GM12878 (cell line): Measurements from ENCODE around the gene CNTN4. TPM values are rescaled to one million over a fixed set of nuclear protein-coding genes. Genes with fewer than 3 reads are reported as not detected.

Experiments used
- ATAC-seq: fragments of 200-7000 bp; cut with Tn5 transposase; 3 replicates; pipeline ENCODE4 v1.9.1; 2020; ENCODE audit warnings: mild to moderate bottlenecking, moderate library complexity
- BruUV-seq: library from RNA; stranded (reverse); fragments of 400-500 nt; replicated peaks from 2 replicates; lab custom pipeline; 2021; lab: Mats Ljungman, UMichigan
- CTCF ChIA-PET: fragments of 300-600 bp; sonication (Branson Sonifier 250); formaldehyde crosslinking; extraction: SDS; loops from one replicate; lab custom pipeline; 2021; ENCODE audit warnings: inconsistent platforms; lab: Yijun Ruan, JAX
- POLR2A ChIA-PET: fragments of 350-600 bp; formaldehyde crosslinking; extraction: SDS; loops from one replicate; lab custom pipeline; 2021; ENCODE audit warnings: inconsistent platforms; lab: Charles Lee
- RAD21 ChIA-PET: fragments of 300-600 bp; sonication (Branson Sonifier 250); formaldehyde crosslinking; loops from one replicate; lab custom pipeline; 2023; ENCODE audit warnings: antibody characterized with exemption; ENCODE audit not compliant: unreplicated experiment; lab: Charles Lee
- SMC1A ChIA-PET: fragments of 300-600 bp; sonication (Branson Sonifier 250); formaldehyde crosslinking; loops from one replicate; lab custom pipeline; 2023; ENCODE audit not compliant: unreplicated experiment, uncharacterized antibody; lab: Charles Lee
- DNase-seq: peaks from one replicate; pipeline ENCODE4 v3.0.0-alpha.2; 2011; ENCODE audit warnings: low read depth, low spot score
- FAIRE-seq: peaks from 3 replicates; lab custom pipeline; 2011; peaks lifted over from hg19 to GRCh38; lab: Jason Lieb, UNC
- H2AFZ ChIP-seq: 2 replicates; pipeline ENCODE4 v1.6.0; 2011; ENCODE audit warnings: low read depth, low read length, control low read depth; ENCODE audit not compliant: control insufficient read depth
- H3K27ac ChIP-seq: 2 replicates; pipeline ENCODE4 v1.5.1; 2011; ENCODE audit warnings: control low read depth; ENCODE audit not compliant: control insufficient read depth, insufficient read depth
- H3K27me3 ChIP-seq, 2 experiments: replicated peaks in 1 of 2; 2 replicates each; pipeline versions ENCODE4 v1.6.0 to v1.6.1; 2011; ENCODE audit warnings: low read length in 1 of 2; ENCODE audit not compliant: control insufficient read depth in 2 of 2, insufficient read depth in 2 of 2
- H3K36me3 ChIP-seq, 2 experiments: 2 replicates each; pipeline ENCODE4 v1.5.1; 2011; ENCODE audit warnings: low read length in 1 of 2; ENCODE audit not compliant: control insufficient read depth in 2 of 2, insufficient read depth in 2 of 2
- H3K4me1 ChIP-seq: 2 replicates; pipeline ENCODE4 v1.6.1; 2011; ENCODE audit warnings: mild to moderate bottlenecking, low read length, moderate library complexity, mixed read lengths; ENCODE audit not compliant: control insufficient read depth, insufficient read depth
- H3K4me2 ChIP-seq: 2 replicates; pipeline ENCODE4 v1.6.0; 2011; ENCODE audit warnings: control low read depth; ENCODE audit not compliant: control insufficient read depth, insufficient read depth
- H3K4me3 ChIP-seq: fragments of 200-600 bp; sonication (generic); 2 replicates; pipeline ENCODE4 v1.5.1; 2016
- H3K79me2 ChIP-seq: 2 replicates; pipeline ENCODE4 v1.6.0; 2011; ENCODE audit warnings: low read length; ENCODE audit not compliant: control insufficient read depth, insufficient read depth
- H3K9ac ChIP-seq: 2 replicates; pipeline ENCODE4 v1.8.0; 2011; ENCODE audit warnings: low read length, control low read depth, mixed read lengths; ENCODE audit not compliant: control insufficient read depth, insufficient read depth
- H3K9me3 ChIP-seq: replicated peaks from 3 replicates; pipeline ENCODE4 v1.5.1; 2011; ENCODE audit warnings: mild to moderate bottlenecking, low read length; ENCODE audit not compliant: control insufficient read depth, insufficient read depth
- H4K20me1 ChIP-seq: 2 replicates; pipeline ENCODE4 v1.6.0; 2011; ENCODE audit not compliant: control insufficient read depth, insufficient read depth
- EGR1 ChIP-seq, 2 experiments: IDR thresholded peaks; 1 replicate in 1 of 2; 2 replicates in 1 of 2; pipeline ENCODE4 v1.6.1; 2011 to 2012; ENCODE audit warnings: low read depth in 2 of 2, low read length in 2 of 2, borderline replicate concordance in 1 of 2, mild to moderate bottlenecking in 1 of 2, moderate library complexity in 1 of 2
- EP300 ChIP-seq, 2 experiments: fragments of 150-350 bp in 1 of 2; IDR thresholded peaks; 2 replicates each; pipeline ENCODE4 v1.6.1; 2011 to 2012; ENCODE audit warnings: low read depth in 2 of 2, low read length in 2 of 2, borderline replicate concordance in 1 of 2, improper control_type of control experiment in 1 of 2, inconsistent platforms in 1 of 2; ENCODE audit not compliant: control insufficient read depth in 1 of 2
- FOXK2 ChIP-seq: fragments of 450-650 bp; IDR thresholded peaks from 2 replicates; pipeline ENCODE4 v1.6.1; 2017; ENCODE audit warnings: mild to moderate bottlenecking, moderate library complexity
- JUND ChIP-seq: IDR thresholded peaks from 2 replicates; pipeline ENCODE4 v1.6.1; 2012; ENCODE audit warnings: low read depth, mild to moderate bottlenecking, low read length, improper control_type of control experiment, moderate library complexity
- MTA2 ChIP-seq: fragments of 450-650 bp; IDR thresholded peaks from 2 replicates; pipeline ENCODE4 v1.6.1; 2016; ENCODE audit warnings: low read depth, mild to moderate bottlenecking, moderate library complexity
- NFYA ChIP-seq: IDR thresholded peaks from 2 replicates; pipeline ENCODE4 v1.6.1; 2011; ENCODE audit warnings: low read depth, mild to moderate bottlenecking, low read length, improper control_type of control experiment, borderline replicate concordance
- NR2C2 ChIP-seq: IDR thresholded peaks from 2 replicates; pipeline ENCODE4 v1.6.1; 2011; ENCODE audit warnings: borderline replicate concordance, low read depth; ENCODE audit not compliant: control insufficient read depth, insufficient read length
- RBBP5 ChIP-seq: fragments of 200-600 bp; sonication (generic); conservative IDR thresholded peaks from 2 replicates; pipeline ENCODE4 v1.6.1; 2016
- SPI1 ChIP-seq: IDR thresholded peaks from 2 replicates; pipeline ENCODE4 v1.6.1; 2011; ENCODE audit warnings: low read depth, mild to moderate bottlenecking, low read length, moderate library complexity, borderline replicate concordance; ENCODE audit not compliant: insufficient read depth
- SREBF1 ChIP-seq: IDR thresholded peaks from 2 replicates; pipeline ENCODE4 v1.6.1; 2012; ENCODE audit warnings: mild to moderate bottlenecking, low read length
- SRF ChIP-seq, 2 experiments: IDR thresholded peaks; 2 replicates each; pipeline ENCODE4 v1.6.1; 2011; ENCODE audit warnings: low read depth in 2 of 2, low read length in 2 of 2, mild to moderate bottlenecking in 1 of 2, moderate library complexity in 1 of 2
- YBX1 ChIP-seq: fragments of 450-650 bp; IDR thresholded peaks from 2 replicates; pipeline ENCODE4 v1.6.1; 2016; ENCODE audit warnings: antibody characterized with exemption
- ZZZ3 ChIP-seq: IDR thresholded peaks from 2 replicates; pipeline ENCODE4 v1.6.1; 2011; ENCODE audit warnings: low read depth; ENCODE audit not compliant: control insufficient read depth, insufficient read length
- WGBS: methylation state at CpG from one replicate; pipeline ENCODE4 v1.1.6; 2016; ENCODE audit warnings: low lambda C conversion rate; ENCODE audit not compliant: insufficient replicate concordance, insufficient coverage; ENCODE audit errors: missing lambda C conversion rate; 5-methylcytosine and 5-hydroxymethylcytosine counted together
- in situ Hi-C: fragments of 300-500 bp; cut with MboI; formaldehyde crosslinking; loops from 9 replicates; pipeline ENCODE4 v1.14.3; 2018; ENCODE audit warnings: mixed read lengths
- intact Hi-C: fragments of 100-400 bp; cut with micrococcal nuclease; formaldehyde crosslinking; loops from one replicate; pipeline ENCODE4 v1.14.2; 2022; ENCODE audit not compliant: unreplicated experiment
- polyA plus RNA-seq, 11 experiments: library from polyadenylated mRNA; depleted of rRNA in 4 of 11; unstranded in 6 of 11; stranded (reverse) in 5 of 11; fragments of >200 nt; fragmentation: Nextera tagmentation in 4 of 11; fragmentation: Illumina TruSeq in 1 of 11; extraction: Ambion mirVana in 4 of 11; extraction: Trizol in 1 of 11; gene quantifications; 1 replicate in 1 of 11; 2 replicates in 10 of 11; pipeline versions ENCODE4 v1.2.1 to v1.2.3, GENCODE V29; 2011 to 2016; ENCODE audit warnings: inconsistent platforms in 2 of 11, missing spikeins in 2 of 11, low read depth in 1 of 11
- total RNA-seq, 4 experiments: library from RNA; depleted of rRNA in 3 of 4; stranded (reverse); fragments of >200 nt in 3 of 4; fragmentation: Illumina TruSeq in 1 of 4; extraction: Trizol in 1 of 4; gene quantifications; 2 replicates each; pipeline versions ENCODE4 v1.2.1 to v1.2.3, GENCODE V29; 2013 to 2021
- TF ChIP-seq, protein P1 (sequence below), 3 experiments: IDR thresholded peaks in 2 of 3; conservative IDR thresholded peaks in 1 of 3; 2 replicates each; pipeline ENCODE4 v1.5.1; 2011; ENCODE audit warnings: low read depth in 3 of 3, low read length in 3 of 3, mild to moderate bottlenecking in 3 of 3, control low read depth in 2 of 3, moderate library complexity in 2 of 3, inconsistent platforms in 1 of 3, mixed read lengths in 1 of 3; ENCODE audit not compliant: control insufficient read depth in 2 of 3, insufficient read depth in 1 of 3; ENCODE audit errors: extremely low read depth in 1 of 3
- TF ChIP-seq, protein P2 (sequence below): fragments of 450-650 bp; IDR thresholded peaks from 2 replicates; pipeline ENCODE4 v1.6.1; 2017; ENCODE audit warnings: mild to moderate bottlenecking, moderate library complexity

The CNTN4 gene
- total and polyA plus RNA-seq, 10 of the 15 experiments (the other 5 are each of a cell fraction or from before 2014, with no cell fraction given), result 0.05 to 0.43 (median 0.15) TPM; not detected in 1

DNA sequence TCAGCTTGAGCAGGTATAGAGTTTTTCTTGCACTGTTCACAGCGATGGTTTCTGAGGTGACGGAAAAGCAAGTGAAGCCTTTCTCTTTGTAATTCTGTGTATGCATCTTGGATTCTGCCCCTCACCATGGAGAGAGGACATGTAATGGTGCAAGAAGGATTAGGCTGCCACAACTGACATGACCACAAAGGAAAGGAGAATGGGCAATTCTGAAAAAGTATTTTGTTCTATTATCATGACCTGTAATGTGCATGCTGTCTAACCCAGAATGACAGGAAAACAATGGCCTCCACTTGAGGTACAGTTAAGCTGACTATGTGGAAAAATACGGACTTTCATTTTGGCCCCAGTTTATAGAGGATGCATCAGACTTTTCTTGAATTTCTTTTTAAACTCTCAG, 784.6 kb downstream of the CNTN4 start:
- no peaks in the 10 kb centered on the region for H3K79me2 ChIP-seq
- DNase-seq, result no peak
- H3K4me3 ChIP-seq, result no peak overlapping the region
- peaks cover 0 to 1% of the 10 kb centered on the region in 2 experiments; a peak in 1 of 4 replicates for H3K27me3 ChIP-seq
- BruUV-seq, result no TSS peak
- TF ChIP-seq SREBF1 (no peak), RBBP5 (no peak), EGR1 (IDR thresholded peaks at IDR 0.05; ENCODE audit: borderline replicate concordance in 1 of 2, low read depth in 2 of 2, low read length in 2 of 2) (no peak), EP300 (IDR thresholded peaks at IDR 0.05; ENCODE audit: borderline replicate concordance in 1 of 2, control insufficient read depth in 1 of 2, low read depth in 2 of 2, low read length in 2 of 2) (no peak), SRF (IDR thresholded peaks at IDR 0.05; ENCODE audit: low read depth in 2 of 2, low read length in 2 of 2) (no peak), MTA2 (no peak), ZZZ3 (no peak), NFYA (no peak), YBX1 (no peak), JUND (no peak), FOXK2 (no peak), NR2C2 (no peak), SPI1 (no peak)
- TF ChIP-seq, protein P1, sequence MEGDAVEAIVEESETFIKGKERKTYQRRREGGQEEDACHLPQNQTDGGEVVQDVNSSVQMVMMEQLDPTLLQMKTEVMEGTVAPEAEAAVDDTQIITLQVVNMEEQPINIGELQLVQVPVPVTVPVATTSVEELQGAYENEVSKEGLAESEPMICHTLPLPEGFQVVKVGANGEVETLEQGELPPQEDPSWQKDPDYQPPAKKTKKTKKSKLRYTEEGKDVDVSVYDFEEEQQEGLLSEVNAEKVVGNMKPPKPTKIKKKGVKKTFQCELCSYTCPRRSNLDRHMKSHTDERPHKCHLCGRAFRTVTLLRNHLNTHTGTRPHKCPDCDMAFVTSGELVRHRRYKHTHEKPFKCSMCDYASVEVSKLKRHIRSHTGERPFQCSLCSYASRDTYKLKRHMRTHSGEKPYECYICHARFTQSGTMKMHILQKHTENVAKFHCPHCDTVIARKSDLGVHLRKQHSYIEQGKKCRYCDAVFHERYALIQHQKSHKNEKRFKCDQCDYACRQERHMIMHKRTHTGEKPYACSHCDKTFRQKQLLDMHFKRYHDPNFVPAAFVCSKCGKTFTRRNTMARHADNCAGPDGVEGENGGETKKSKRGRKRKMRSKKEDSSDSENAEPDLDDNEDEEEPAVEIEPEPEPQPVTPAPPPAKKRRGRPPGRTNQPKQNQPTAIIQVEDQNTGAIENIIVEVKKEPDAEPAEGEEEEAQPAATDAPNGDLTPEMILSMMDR (IDR thresholded peaks at IDR 0.05 in 2 of 3, conservative IDR thresholded peaks at IDR 0.05 in 1 of 3; ENCODE audit: control insufficient read depth in 2 of 3, extremely low read depth in 1 of 3, insufficient read depth in 1 of 3, low read depth in 3 of 3, low read length in 3 of 3), result no peak
- TF ChIP-seq, protein P2, sequence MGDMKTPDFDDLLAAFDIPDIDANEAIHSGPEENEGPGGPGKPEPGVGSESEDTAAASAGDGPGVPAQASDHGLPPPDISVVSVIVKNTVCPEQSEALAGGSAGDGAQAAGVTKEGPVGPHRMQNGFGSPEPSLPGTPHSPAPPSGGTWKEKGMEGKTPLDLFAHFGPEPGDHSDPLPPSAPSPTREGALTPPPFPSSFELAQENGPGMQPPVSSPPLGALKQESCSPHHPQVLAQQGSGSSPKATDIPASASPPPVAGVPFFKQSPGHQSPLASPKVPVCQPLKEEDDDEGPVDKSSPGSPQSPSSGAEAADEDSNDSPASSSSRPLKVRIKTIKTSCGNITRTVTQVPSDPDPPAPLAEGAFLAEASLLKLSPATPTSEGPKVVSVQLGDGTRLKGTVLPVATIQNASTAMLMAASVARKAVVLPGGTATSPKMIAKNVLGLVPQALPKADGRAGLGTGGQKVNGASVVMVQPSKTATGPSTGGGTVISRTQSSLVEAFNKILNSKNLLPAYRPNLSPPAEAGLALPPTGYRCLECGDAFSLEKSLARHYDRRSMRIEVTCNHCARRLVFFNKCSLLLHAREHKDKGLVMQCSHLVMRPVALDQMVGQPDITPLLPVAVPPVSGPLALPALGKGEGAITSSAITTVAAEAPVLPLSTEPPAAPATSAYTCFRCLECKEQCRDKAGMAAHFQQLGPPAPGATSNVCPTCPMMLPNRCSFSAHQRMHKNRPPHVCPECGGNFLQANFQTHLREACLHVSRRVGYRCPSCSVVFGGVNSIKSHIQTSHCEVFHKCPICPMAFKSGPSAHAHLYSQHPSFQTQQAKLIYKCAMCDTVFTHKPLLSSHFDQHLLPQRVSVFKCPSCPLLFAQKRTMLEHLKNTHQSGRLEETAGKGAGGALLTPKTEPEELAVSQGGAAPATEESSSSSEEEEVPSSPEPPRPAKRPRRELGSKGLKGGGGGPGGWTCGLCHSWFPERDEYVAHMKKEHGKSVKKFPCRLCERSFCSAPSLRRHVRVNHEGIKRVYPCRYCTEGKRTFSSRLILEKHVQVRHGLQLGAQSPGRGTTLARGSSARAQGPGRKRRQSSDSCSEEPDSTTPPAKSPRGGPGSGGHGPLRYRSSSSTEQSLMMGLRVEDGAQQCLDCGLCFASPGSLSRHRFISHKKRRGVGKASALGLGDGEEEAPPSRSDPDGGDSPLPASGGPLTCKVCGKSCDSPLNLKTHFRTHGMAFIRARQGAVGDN, result no peak
- CTCF ChIA-PET, result no interaction called here
- WGBS, result 76% methylated on average over 3 of the region's 3 CpGs
- no peaks in the 10 kb centered on the region for H4K20me1 ChIP-seq
- SMC1A ChIA-PET, result no interaction called here
- RAD21 ChIA-PET, result no interaction called here
- no peak for ATAC-seq
- H3K9ac ChIP-seq, result no peak overlapping the region
- in situ Hi-C loops (no loop called here), intact Hi-C loops (no loop called here)
- H3K4me1 ChIP-seq, result no peaks in the 10 kb centered on the region
- FAIRE-seq, result no peak
- H3K36me3 ChIP-seq, result no peaks in the 10 kb centered on the region
- H3K4me2 ChIP-seq, result no peak overlapping the region
- no peak overlapping the region for H2AFZ ChIP-seq
- POLR2A ChIA-PET, result no interaction called here
- no peaks in the 10 kb centered on the region for H3K9me3 ChIP-seq
- no peak overlapping the region for H3K27ac ChIP-seq
